HG03342 (cell line): Measurements from ENCODE around the gene RGMA.

ENCODE experiments used
- ATAC-seq: cut with Tn5 transposase; IDR thresholded peaks from one replicate; pipeline ENCODE4 v1.9.1; 2021; ENCODE audit warnings: mild to moderate bottlenecking, moderate library complexity; ENCODE audit not compliant: unreplicated experiment

Gene RGMA

DNA sequence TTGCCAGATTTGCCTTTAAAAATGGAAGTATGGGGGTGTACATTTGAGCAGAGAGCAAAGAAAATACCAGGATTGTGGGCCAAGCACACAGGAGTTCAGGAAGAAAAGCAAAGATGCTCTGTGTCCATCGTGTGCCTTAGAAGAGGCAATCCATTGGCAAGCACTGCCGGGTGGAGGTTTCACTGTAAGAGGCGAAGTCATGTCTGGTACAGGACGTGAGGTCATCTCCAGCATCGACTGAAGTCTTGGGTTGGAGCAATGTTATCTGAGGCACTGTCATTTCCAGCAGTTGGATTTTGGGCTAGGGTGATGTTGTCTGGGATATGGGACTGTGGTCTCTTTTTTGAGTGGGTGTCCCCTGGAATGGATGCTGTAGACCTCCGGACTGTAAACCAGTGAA lies 4.8 kb upstream of the RGMA start:
- ATAC-seq, result no peak

DNA sequence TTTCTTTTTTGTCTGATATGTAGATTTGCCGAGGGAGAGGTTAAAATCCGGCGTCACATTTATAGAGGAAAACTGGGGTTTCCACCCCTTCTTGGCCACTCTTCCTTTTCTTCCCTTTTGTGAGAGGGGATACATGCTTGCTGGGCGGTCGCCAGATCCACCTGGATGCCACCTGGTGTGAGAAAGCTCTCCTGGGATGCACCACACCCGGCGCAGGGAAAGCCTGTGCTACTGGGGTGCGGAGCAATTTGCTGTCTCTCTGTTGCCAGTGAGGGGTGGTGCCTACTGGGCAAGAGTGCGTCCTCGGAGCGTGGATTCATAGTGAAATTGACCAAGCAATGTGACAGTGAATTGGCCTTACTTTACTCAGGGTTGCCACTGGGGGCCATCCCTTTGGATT lies 2.5 kb upstream of the RGMA start:
- no peak for ATAC-seq

DNA sequence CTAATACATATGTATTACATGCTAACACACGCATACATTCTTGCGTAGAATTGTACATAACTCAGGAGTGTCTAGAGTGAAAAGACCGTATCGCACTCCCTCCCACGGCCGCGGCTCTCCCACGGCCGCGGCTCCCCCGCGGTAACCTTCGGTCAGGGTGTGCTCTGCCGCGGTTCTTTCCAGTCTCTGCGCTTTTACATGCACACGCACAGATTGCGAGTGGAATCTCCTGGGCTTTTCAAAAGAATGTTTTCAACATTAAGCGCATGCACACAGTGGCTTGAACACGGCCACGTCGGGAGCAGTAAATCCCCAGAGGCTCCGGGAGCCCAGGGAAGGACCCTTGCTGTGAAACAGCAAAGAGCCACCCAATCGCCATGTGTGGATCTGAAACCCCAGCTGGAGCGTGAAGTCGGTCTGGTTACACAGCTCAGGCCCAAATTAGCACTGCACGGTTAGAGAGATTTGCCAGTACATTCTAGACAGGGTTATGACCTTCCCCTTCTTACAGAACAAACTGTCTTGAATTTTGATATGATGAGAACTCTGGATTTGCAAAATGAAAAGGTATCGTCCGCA lies 805 bp upstream of the RGMA start:
- ATAC-seq, result no peak

DNA sequence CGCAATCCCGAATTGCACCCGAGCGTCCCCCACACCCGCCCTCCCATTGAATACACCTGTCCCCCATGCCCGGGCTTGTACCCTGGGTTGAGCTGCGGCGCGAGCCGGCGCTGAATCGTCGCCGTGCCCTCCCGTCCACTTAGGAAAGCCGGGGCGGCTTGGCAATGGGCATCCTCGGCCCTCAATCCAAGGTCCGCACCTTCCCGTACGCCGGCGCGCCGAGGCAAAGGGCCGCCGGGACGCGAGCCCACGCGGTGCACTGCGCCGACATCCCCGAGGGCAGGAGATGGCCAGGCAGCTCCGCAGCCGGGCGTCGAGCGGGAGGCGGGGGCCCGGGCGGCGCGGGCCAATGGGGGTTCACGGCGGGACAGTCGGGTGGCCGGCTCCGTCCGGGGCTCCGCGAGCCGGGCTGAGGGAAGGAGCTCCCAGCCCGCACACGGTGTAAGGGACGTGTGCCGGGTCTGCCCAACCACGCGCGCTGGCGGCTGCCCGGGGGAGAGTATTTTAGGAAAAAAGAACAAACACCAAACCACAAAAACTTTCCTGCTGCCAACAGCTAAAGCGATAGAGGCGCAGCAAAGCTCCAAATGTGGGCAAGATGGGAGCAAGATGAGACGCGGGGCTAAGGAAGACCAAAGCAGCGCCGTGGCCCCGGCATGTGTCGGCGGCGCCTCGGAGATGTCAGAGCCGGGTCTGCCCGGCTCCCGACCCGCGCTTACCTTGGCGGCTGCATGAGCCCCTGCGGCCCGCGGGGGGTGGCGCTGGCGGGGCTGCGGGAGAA lies 621 bp downstream of the RGMA start:
- peak; percentile 31 for ATAC-seq

DNA sequence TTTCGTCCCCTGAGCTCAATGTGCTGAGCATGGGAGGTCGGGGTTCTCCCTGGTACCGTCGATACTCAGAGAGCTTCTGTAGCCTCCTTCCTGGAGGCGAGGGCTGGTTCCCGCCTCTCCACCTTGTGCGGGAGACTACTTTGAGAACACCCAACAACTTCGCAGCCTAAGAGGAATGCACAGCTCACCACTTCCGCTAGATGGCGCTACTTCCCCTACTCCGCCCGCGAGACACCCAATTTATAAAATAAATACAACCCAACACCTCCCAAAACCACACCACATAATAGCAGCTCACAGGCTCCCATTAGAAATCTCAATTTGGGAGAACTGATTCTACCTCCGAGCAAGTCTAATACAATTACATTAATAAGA lies 1.2 kb downstream of the RGMA start:
- peak; percentile 58 for ATAC-seq

DNA sequence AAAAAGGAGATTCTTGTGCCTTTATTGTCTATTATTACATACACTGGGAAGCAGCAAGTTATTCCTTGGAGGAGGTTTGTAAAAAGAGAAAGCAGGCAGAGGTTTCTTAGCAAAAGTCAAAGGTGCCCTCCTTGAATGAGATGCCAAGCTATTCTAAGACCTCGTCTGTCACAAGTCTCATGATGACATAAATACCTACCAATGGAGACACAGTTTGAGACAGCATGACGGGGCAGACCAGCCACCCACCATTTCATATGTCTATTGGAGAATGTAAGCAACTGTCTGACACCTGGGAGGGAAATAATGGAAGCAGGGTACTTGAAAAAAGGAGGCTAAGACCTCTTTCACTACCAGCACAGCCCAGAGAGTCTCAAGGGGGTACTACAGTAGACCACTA lies 2.2 kb downstream of the RGMA start:
- no peak for ATAC-seq

DNA sequence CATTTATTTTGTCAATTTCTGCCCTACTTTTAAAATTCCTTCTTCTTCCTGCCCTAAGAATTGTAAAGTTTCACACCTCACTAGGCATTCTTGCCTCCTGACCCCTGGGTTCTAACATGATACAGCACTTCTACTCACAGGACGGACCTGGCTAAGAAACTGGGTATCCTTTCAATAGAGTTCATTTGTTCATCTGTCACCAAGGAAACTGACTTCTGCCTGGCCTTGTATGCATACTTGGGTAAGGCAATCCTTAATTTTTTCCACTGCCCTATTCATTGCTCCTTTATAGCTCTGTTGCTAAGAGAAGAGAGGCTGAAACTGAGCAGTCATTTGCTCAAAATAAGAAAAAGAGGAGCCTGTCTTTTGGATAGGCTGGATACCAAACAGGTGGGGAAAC lies 3.3 kb downstream of the RGMA start:
- no peak for ATAC-seq

DNA sequence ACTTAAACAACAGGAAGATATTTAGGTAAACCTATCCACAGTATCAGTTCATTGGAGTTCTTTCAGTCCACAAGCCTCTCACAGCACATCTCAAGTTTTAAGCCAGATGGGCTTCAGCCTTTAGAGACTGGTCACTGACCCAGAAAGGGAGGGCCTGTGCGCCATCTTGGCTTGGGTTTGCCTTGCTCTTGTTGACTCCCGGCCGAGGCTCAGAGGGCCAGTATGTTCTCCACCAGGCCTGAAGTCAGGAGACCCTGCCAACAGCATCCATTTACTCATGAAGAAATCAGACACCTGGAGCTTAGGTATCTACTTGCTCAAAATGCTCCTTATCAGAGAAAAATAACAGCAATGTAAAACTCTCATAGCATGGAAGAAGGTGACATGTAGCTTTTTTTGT lies 6.2 kb downstream of the RGMA start:
- no peak for ATAC-seq

DNA sequence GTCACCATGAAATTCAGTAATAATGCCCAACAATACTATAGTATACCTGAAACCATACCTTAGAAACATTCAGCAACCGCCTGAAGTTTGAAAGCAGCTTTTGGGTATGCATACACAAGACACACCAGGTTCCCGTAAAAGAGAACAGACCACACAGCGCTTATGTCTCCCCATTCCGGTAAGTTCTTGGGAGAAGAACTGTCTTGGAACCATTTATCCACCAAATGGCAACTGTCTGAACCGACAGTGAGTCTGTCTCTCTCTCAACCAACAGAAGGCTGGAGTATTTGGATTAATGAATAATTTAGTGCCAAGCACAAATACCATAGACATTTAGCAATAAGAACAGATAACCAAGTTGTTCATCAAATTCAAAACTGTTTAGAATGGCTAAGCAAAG lies 7.6 kb downstream of the RGMA start:
- ATAC-seq, result no peak

DNA sequence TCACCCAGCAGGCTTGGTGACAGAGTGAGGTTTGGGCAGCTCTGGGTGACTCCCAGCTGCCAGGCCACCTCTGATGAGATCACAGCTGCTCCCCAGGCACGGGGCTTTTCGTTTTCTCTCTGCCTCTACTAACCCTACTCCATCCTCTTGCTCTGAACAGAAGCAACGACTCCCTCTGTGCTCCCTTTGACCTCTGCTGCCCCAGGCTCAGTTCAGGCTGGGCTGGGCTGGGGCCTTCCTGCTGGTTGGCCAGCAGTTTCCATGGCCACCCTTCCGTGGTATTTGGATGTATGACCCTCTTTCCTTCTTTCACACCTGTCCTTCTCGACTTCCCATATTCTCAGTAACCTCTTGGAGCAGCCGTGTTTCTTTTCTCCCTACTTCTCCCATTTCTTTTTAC lies 8.6 kb downstream of the RGMA start:
- ATAC-seq, result no peak

DNA sequence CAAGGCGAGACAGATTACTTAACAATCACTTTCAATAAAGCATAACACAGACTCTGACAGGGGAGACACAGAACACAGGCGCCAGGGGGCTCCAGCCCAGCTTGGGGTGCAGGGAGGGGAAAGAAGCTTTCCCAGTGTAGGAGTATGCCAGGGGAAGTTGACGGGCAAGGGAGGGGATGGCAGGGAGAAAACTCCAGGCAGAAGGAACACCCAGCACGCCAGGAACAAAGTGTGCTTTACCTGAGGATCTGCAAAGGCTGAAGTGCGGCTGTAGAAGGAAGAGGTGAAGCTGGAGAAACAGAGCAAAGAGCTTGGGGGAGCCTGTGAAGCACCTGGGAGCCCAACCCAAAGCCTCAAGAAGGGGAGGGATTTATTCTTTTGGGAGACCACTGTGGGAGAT lies 12.1 kb downstream of the RGMA start:
- no peak for ATAC-seq

DNA sequence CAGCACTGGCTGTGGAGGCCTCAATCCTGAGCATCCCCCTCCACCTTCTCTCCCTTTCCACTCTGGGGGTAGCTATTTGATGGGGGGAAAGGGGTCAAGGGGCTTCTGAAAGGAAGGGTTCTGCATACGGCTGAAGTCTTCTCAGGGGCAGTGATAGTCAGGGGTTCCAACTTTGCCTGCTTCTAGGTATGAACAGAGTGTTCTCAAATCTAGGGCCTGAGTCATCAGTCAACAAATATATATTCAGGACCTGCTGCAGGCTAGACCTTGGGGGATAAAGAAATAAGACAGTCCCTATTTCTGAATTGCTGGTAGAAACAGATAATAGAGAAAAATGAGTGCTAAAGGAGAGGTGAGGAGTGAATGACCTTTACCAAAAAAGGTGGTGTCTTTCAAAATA lies 12.8 kb downstream of the RGMA start:
- no peak for ATAC-seq

DNA sequence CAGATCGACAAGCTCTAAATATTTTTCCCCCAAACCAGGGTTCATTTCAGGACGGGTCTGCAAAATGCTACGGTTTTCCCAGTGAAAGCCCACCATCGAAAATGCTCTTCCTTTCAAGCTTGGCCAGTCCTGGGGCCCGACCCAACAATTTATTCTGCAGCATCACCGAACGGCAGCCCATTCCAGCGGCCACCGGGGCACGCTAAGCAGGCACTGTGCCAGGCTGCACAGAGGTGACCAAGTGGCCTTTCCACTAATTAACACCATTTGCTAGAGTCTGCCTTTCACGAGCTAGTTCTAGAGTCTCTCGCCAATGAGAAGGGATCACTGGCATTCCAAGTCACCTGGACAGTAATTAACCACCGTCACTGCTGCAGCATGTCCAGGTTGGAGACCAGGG lies 14.4 kb downstream of the RGMA start:
- no peak for ATAC-seq

DNA sequence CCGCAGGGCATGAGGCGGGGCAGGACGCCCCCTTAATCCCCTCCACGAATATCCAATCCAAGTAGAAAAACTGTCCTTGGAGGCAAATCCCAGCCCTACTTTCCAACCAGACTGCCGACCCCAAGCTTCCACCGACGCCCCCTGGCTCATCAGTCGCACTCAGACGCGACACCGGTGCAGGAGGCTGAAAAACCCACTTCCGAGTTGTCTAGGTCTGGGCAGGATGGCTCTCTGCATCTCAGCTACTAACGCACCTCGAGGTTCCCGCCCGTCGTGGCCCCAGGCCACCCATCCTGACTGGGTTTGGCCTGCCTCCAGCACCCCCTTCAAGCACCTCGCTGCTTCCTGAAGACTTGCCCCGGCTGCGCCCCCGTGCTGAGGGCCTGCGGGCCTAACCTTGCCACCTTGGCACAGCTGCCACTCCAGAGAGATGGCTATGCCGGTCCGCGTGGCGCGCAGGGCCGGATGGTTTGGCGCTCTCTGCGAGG lies 15.5 kb downstream of the RGMA start:
- ATAC-seq, result no peak

DNA sequence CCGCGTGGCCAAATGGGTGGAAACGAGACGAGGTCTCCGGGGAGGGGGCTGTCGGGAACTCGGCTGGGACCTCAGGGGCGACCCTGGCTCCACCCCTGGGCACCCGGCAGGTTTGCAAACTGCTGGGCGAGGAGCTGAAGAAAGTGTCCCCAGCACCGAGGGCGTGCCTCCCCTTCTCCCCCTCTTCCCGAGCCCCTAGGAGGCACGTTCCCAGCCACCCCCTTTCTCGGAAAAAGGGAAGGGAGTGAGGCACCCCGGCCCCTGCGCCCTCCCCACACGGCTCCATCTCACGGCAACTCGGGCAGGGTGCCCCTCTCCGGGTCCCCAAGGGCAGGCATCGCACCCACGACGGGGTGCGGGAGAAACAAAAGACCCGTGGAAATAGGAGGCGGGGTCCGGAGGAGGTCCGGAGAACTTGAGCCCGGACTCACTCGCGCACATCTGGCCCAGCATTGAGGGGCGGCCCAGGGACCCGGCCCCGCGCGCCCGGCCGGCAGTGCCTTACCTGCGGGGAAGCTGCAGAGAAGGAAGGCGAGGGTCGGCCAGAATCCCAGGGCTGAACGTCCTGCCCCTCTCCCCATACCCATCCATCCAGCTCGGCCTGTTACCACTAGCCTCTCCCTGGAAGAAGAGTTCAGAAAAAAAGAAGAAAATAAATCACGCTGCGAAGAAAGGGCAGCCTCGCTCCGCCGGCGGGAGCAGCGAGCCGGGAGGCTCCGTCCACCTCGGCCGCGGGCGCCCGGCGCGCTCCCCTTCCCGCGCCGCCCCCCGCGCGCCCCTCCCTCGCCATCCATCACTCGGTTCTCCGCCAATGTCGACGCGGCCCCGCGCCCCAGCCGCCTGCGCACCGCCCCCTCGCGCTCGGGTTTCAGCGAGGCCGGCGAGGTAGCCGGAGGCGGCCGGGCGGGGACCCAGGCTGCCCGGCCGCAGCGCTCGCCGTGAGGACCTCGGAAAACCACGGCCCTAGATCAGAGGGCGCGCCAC lies 16.3 kb downstream of the RGMA start:
- ATAC-seq, result no peak

DNA sequence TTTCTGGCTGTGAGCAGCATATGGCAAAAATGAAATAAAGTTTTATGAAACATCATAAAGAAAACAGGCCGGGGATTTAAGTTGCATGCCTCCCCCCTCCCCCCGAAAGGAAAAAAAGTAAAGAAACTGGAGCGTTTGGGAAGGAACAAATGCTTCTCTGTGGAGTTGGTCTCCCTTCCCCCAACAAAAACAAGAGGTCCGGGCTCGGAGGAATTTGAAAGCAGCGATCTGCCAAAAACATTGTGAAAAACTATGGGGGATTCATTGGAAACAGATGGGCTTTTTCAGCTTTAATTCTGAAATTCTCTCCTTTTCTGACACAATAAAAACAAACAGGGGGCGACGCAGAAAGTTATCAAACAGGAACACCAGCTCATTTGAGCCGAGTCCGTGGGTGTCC lies 17.0 kb downstream of the RGMA start:
- ATAC-seq, result no peak

DNA sequence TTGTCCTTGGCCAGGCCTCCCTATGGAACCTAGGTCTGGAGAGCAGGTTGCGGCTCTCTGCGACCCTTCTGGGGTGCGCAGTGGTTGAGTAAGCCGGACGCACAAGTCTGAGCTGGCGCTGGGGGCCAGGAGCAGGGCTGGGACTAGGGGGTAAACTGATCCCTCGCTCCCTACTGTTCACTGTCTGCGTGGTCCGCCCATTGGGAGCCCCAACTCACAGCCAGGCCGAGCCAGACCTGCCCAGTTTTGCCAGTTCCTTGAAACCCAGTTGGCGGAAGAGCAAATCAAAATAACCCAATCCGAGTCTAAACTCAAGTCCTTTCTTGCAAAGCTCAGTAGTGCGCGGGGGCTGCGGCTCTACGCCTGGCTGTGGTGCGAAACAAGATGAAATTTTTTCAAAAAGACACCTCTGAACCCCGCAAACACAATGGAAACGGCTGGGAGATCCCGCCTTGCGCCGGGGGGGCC lies 17.5 kb downstream of the RGMA start:
- no peak for ATAC-seq

DNA sequence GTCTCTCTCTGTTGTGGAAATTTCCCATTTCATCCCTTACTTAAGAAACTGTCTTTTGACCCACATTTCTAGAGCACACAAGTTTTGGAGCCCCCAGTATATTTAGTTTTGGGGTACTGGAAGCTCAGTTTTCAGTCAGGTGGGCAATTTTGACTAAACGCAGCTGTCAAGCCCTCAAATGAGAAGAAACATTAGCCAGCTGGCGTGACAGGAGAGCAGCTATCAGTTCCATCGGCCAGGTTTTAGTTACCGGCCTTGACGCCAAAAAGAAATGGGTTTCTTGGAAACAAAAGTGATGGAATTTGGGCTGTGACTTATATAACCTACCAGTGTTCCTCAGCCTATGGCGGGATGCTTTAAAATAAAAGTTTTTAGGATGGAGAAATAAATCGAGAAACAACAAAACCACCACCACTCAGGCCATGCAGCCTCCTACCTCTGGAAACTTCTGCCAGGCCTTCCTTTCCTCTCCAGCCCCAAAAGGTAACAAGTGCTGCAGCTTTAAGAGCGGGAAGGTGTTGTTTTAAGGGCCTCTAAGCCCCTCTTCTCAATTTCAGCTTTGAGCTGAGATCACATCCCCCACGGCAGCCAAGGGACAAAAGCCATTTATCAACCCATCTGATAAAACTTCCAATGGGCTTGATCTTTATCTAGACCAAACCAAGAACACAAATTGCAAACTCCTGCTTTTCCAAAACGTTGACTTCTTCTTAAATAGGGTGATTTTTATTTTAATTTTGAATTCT lies 18.3 kb downstream of the RGMA start:
- ATAC-seq, result no peak

DNA sequence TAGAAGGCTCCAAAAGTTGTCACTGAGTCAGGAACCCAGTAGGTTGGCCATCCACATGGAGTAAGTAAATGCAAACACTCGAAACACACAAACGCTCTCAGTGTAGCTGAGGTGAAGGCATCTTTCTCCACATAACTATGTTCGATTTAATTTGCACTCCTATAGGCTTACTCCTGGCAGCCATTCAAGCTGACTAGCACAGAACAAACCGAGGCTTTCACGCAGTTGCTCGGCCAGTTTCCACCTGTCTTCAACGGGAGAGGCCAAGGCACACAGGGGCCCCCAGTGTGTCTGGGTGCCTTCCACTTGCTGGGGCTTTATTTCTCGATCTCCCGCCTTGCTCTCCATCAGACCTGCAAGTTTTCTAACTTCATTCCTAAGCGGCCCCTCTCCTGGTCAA lies 18.9 kb downstream of the RGMA start:
- no peak for ATAC-seq

DNA sequence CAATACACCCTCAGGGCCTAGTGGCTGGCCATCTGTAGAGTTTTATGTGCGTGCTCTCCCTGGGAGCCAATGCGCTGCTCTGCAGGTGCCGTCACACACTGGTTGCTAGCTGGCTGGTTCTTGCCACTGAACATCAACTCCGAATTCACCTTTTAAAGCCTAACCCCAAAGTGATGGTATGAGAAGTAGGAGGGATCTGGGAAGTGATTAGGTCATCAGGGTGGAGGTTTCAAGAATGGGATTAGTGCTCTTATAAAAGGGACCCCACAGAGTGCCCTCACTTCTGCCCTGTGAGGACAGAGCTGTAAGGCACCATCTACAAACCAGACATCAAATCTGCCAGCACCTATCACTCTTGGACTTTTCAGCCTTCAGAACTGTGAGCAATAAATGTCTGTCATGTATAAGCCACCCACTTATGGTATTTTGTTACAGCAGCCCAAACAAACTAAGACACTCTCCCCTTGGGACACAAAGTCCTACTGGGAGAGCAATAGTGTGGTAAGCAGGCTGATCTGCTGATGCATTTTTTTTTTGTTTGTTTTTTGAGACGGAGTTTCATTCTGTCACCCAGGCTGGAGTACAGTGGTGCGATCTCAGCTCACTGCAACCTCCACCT lies 20.3 kb downstream of the RGMA start:
- ATAC-seq, result no peak
